Umbilical cord (tissue), 2 donors: ENCODE data around the gene MFAP3L. TPM values are rescaled to one million over a fixed set of nuclear protein-coding genes. Genes with fewer than 3 reads are reported as not detected.
A peak's percentile ranks its signal among the peaks of the same experiment; 100 is the strongest.
"Not testable (repeated sequence)": the region's sequence is repeated elsewhere in the genome, so short reads cannot be mapped to it uniquely, and the experiment has no call there.

Experiments used
- DNase-seq: peaks from one replicate; pipeline ENCODE4 v3.0.0-alpha.2; 2015; ENCODE audit warnings: low spot score
- total RNA-seq: library from RNA; depleted of rRNA; stranded (reverse); fragments of >200 nt; gene quantifications from one replicate; pipeline ENCODE4 v1.2.3, GENCODE V29; 2014; ENCODE audit warnings: low replicate concordance; ENCODE audit not compliant: insufficient read depth

Gene MFAP3L
- 2.9 TPM for total RNA-seq

DNA sequence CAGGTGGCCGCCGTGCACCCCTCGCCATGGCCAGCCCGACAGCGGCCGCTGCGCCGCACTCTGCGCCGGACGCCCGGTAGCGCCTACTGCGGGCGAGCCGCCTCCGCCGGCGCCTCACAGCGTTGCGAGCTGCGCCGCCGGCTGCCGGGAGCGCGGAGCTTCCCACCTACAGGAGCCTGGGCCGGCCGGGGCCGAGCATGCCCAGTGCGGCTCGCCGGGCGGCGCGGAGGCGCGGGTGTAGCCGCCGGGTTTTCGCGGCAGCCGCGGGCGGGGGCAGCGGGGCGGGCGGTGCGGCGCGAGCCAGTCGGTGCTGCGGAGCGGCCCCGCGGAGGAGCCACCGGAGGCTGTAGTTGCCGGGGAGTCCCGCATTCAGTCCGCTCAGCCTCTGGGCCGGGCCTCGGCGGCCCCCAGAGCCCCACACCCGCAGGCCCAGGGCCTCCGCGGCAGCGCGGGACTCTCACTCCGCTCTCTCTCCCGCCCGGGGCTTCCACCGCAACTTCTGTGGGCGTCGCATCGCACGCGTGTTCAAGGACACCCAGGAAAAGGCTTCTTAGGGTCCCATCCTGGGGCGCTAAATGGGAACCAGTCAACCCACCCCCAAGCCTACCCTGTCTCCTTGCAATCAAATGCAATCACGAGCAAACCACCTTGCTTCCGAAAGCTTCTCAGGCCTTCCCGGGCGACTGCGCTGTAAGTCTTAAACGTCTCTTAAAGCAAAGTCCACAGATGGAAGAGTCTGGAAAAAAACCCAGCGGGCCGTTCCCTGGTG lies at the start of gene MFAP3L:
Gene MFAP3L, minus strand, starts transcription at position 143 of the 769 bp plus-strand sequence. CDS start 20,518 bp downstream, outside the sequence.
- peak; percentile 89 for DNase-seq

DNA sequence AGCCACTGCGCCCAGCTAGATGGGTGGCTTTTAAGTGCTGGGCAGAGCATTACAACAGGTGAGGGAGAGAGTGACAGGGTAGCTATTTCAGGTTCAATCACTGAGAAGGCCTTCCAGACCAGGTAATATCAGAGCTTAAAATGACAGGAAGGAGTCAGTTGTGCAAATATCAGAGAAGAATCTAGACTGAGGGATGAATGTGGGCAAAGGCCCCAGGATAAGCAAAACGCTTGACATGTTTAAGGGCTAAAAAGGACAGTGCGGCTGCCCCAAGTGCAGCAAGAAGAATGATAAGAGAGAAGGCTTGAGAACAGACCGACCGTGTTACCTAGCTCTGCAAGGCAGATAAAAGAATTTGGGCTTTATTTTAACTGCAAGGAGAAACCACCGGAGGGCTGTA lies 45.0 kb upstream of the MFAP3L start:
- no peak for DNase-seq

DNA sequence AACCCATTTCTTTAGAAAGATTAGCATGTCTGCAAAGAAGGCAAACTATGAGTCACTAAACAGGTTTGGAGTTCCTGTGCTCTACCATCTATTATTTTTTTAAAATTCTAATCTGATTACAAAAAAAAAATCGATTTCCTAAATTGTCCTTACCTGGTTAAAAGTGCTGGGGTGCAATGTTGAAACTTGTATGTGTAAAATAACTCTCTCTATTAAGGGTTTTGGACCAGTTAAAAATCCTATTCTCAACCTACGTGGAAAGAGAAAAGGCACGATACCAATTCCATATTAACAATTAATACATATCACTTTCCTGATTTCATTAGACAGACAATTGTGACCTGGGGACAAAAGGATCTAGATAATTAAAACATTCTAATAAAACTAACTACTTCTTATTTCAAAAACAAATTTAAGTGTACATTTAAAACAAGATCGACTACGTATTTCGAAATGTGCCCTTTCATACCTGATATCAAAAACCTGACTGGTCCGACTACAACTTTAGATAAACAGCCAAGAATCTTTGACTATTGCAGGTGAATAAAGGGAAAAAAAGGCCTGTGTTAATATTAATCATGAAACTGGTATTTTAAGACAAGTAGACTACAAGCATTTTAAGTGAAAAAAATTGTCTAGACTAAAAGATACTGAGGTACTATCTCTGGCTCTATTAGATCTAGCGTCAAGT lies 42.4 kb upstream of the MFAP3L start:
- DNase-seq: no peak

DNA sequence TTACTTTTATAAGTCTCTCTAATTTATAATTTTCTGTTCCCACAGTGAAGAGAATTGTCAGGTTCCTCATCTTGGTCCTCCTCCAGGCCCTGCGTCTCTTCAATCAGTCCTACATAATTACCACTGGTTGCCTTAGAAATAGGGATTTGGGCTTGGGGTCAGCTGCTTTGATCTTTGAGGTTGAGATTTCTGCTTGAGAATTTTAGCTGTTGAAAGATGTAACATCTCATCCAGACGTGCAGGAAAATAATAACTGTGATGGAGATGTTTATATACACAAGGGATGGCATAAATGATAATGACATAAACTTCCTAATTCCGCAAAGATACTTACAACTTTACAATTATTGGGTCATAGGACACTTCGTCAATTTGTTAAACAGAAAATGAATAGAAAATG lies 33.2 kb upstream of the MFAP3L start:
- no peak for DNase-seq

DNA sequence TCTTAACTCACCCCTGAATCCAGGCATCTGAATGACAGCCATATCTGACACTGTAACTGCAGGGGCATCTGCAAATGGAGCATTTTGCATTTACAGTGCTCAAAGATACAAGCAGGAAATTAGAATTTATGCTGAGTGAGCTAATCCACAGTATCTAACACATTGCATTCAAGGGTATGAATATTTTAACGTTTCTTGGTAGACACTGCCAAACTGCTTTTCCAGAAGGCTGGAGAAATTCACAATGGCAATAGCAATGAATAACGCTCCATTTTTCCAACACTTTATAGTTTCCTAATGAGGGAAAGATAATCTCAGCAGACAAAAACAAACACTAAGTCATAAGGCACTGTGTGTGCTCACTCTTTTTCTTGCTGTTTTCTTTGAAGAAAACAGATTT lies 32.6 kb upstream of the MFAP3L start:
- no peak for DNase-seq

DNA sequence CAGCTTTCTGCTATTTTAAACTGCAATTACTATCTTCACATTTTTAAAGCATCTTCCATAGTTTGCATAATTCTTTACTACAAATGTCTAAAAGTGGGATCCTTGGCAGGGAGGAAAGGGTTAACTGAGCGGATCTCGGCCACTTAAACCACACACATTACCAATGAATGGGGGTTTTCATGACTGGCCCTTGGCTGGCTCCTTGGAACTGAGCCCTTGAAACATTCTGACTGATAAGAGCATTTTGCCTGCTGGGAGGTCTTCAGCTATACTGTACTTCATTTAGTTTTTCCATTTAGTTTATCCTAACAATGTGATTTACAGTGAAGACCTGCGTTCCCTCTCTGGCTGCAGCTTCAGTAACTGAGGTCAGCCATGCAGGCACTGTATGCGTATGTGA lies 31.7 kb upstream of the MFAP3L start:
- DNase-seq: no peak

DNA sequence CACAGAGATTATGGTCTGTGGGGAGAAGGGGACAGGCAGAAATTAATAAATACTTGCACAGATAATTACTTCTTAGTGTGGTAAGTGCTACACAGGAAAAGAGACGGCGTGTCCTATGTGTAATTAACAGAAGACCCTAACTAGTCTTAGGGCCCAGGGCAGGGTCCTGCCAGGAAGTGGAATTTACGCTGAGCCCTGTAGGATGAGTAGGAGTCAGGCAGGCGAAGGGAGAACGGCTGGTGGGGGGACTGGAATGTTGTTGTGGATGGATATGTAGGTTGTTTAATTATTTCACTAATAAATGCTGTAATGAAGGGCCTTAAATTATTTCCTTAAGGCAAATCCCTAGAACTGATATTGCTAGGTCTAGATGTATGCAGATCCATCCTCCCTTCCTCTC lies 26.7 kb upstream of the MFAP3L start:
- no peak for DNase-seq

DNA sequence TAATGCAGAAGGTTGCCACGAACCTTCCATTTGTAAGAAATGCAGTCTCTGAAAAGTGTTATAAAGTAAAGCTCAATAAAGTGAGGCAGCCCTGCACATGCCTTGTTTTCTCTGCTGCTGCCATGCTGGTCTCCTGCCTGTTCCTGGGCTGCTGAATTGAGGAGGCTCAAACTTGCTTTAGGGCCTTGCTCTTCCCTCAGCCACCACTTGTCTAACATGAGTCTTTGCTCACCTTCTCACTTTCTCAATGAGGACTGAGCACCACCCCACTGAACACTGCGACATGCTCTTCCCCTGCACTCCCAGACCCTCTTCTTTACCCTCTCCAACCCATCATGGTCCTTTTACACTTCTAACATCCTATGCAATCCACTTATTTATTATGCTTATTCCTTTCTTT lies 25.2 kb upstream of the MFAP3L start:
- no peak for DNase-seq

DNA sequence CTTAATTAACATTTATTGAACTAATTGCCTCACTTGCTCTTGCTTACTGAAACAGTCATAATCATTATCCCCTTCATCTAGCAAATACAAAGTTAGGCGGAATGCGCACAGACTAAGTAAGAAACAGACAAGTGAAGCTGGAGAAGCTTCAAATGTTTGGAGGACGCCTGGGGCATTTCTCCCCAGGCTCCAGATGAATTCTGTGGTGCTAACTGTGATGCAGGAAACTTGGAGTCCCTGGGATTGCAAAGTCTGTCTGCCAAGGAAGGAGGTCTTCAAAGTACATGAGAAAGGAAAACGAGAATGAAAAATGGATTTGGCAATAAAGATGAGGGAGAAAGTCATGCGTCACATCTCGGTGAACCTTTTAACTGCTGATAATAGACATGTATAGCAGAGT lies 23.6 kb upstream of the MFAP3L start:
- DNase-seq: no peak

DNA sequence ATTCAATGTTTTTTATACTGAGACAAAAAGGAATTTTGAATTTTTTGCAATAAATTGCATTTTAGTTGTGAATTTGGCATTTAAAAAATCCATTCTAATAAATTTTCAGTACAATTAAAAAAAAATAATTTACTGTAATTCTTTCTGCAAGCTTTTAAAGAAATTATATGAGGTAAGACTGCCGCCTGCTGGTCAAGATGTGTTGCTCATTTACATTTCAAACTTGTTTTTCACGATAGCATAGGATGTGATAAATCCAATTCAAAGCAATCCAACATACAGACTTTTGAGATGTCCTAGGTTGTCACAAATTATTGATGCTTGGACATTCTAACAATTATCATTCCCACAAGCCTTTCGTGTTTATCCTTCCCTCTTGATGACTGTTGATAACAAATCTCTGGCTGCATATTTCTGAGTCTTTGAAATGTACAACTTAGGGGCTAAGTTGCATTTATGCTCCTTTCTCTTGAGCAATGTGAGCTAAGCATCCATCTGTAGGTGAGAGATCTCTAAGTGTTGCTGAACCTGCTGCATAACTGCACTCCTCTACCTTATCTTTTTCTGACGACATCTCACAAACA lies 21.7 kb upstream of the MFAP3L start:
- DNase-seq: peak; percentile 74

DNA sequence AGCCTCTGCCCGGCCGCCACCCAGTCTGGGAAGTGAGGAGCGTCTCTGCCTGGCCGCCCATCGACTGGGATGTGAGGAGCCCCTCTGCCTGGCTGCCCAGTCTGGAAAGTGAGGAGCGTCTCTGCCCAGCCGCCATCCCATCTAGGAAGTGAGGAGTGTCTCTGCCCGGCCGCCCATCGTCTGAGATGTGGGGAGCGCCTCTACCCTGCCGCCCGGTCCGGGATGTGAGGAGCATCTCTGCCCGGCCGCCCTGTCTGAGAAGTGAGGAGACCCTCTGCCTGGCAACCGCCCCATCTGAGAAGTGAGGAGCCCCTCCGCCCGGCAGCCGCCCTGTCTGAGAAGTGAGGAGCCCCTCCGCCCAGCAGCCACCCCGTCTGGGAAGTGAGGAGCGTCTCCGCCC lies 20.0 kb upstream of the MFAP3L start:
- not testable (repeated sequence) for DNase-seq

DNA sequence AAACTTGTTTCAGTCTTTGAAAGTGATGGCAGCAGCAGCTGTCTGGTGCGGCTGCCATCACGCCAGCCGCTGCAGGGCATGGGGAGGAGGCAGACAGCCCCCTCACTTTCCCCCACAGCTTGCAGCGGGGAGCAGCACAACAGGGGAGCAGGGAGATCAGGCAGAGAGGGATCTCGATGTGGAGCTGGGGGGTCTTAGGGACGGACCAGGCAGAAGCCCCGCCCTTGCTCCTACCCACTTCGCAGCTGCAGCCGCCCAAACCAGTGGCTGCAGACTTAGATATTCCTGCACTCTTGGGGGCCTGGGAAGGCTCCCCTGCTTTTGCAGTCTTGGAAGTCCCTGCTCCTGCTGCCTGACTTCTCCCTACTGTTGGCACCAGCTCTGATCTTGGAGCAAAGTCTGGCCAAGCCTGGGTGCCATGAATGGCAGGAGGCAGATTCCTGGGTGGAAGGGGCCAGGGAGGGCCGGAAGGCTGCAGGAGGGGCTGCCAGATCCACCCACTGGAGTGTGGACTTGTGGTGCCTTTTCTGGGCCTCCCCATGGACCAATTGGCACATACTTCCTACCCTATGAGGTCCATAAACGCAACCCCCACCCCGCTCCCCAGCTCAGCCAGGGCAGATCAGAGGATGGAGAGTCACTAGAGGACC lies 14.0 kb upstream of the MFAP3L start:
- DNase-seq: no peak

DNA sequence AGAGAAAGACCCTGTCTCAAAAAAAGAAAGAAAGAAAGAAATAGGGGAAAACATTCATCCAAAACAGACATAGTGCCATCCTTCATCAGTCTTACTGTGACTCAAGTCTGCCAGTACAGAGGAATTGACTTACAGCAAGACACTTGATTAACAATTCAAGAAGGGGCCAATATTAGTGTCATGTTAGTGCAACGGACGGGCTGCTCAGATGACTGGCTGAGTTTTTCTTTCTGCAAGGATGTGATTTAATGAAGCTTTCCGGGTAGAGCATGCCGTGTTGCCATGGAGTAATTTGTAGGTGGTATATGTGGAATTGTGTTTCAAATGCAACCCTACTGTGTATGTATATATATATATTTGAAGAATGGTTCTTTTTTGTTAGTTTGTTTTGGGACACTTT lies 12.6 kb upstream of the MFAP3L start:
- DNase-seq: no peak

DNA sequence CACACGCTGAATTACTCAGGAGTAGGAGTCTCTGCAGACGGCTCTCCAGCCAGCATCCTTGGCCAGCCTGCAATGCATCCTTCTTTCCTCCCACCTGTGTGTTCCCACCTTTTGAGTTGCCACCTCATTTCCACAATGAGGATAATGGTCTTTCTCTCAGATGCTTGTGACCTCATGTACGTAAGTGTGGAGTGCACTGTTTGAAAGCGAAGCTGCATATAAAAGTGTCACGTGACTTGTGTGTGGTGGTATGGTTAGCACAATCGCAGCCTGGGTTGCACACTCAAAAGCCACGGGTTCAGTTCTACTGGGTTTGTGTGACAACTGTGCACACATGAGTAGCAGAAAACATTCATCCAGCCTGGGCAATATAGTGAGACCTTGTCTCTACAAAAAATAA lies 12.0 kb upstream of the MFAP3L start:
- no peak for DNase-seq

DNA sequence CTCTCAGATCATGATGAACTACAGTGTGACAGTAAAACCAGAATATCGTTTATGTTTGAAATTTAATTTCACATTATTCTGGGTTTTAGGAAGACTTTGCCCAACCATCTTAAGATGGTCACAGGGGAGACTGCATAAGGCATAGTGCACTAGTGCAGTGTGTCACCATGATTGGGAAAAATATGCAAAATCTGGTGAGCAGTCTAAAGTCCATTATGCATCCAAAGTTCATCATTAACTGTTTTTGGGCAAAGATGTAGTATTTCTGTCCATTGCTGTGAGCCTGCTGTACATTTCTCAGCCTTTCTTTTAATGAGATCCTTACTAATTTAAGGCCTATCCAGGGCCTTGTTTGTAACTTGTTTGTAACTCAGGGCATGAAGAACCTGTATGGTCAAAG lies 11.3 kb upstream of the MFAP3L start:
- DNase-seq: no peak

DNA sequence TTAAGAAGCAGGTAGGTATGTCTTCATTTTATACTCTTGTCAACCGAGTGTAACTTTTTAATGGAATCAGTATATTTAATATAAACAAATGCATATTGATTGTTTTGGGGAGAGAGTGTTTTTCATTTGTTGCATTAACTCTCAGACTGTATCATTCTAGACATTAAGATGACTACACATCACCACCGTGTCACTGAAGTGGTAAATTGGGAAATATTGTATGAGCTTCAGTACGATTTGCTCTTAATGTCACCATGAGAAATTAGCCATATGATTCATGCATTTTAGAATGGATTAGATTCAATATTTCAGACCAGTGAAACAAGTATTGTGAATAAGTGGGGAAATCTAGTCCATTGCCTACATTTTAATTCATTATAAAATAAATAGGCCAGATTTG lies 9.7 kb upstream of the MFAP3L start:
- no peak for DNase-seq

DNA sequence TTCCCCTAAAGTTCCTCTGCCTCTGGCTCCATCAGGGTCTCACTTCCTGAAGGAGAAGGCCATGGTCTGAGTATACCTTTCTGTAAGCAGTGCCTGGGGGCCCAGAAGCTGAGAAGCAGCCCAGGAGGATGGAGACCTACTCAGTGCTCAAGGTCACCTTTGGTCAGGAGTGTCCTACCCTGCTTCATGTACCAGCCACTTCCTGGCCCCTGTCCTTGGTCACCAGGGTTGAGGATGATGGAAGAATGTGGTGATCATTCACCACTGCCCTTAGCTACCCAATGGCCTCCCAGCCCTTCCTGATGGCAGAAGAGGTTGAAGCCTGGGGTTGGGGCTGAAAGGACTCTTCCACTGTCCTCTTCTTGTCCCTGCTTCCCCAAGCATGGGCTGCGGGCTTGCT lies 9.0 kb upstream of the MFAP3L start:
- DNase-seq: no peak

DNA sequence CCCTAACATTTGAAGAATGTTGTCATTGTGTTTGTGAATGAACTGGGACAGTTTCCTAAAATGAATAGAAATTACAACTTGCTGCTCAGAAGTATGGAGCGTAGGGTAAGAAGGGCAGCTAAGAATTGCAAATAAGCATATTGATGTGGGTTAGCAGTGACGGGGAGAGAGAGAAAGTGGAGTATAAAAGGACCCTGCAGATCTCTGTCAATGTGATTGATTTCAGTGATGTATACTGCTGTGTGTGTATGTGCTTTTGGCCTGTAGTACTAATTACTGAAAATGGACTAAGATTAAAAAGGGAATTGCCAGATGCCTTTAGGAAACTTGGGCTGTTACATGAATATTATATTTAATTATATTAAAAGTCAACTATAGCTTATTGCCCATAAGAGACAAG lies 7.8 kb upstream of the MFAP3L start:
- DNase-seq: no peak

DNA sequence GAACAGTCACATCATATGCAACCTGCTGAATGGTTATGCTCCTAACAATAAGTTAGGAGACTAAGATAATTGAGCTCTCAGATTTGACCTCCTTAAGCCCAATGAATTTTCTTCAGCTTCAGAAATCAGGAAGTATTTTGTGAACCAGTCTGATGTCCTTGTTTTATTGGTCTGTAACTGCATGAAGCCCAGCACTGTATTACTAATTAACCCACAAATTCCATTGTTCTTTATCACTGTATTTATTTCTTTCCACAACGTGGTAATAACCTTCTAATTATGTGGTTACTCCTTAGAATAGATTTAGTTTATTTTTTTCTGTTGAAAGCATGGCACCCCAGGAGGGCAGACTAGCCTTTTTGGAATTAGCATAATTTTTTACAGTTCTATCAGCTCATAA lies 3.9 kb upstream of the MFAP3L start:
- no peak for DNase-seq

DNA sequence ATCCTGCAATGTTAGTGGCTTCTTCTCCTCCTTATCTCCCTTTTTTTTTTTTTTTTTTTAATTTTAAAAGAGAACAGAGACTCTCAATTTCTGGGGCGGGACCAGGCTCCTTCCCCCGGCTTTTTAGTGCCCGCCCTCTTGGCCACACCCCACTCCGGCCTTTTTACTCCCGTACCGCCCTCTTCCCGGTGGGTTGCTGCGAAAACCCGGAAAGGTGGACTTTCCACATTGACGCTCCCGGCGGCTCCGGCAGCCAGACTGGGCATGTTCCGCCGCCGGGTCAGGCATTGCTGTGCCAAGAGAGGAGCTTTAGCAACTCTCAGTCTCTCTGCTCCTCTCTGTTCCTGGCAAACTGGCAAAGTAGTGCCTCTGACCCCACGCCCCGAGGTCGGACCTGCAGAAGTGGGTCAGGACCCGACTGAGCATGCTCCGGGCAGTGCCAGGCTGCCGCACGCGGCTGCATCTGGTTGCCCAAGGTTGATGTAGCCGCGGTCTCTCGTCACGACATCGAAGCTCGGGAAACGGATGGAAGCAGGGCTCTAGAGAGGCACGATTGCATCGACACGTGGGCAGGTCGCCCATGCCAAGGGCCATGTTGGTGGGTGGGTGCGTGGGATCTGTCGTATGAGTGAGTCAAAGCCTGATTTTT lies 1.1 kb upstream of the MFAP3L start:
- peak; percentile 97 for DNase-seq

DNA sequence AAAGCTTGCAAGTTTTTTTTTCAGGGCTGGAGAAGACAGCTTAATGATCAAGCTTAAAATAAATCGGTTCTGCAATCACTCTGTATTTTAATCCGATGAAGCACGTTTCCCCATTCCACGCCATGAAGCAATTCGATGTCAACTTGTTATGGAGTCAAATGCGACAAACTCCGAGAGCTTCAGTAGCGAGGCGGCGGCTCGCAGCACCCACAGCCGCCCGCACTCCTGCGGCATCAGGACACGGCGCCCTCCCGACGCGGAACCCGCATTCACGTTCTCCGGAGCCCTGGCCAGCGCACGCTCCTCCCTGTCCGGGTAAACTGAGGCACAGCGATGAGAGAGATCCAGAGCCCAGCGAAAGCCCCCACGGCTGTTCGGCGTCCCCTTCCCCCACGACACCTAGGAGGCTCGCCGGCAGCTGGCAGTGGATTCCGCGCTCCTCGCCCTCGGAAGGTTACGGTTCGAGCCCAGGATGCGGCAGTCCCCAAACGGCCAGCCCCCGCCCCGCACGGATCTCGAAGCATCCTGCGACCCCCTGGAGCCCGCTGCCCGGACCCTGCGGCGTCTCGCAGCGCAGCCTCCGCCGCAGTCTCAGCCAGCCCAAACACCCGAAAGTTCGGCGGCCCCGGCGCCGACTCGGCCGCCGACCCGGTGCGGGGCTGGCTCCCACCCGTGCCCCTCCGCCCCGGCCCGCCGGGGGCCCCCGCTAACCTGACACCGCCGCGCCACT lies 507 bp downstream of the MFAP3L start:
- DNase-seq: no peak
